Left ventricle myocardium superior (tissue), 1 donor: ENCODE results near the gene WNT7B. TPM values are rescaled to one million over a fixed set of nuclear protein-coding genes. Genes with fewer than 3 reads are reported as not detected.

Experiments
- ATAC-seq: fragments of 200-7000 bp; cut with Tn5 transposase; one replicate; pipeline ENCODE4 v1.9.1; 2020; ENCODE audit warnings: mild to moderate bottlenecking, moderate library complexity
- DNase-seq: peaks from one replicate; pipeline ENCODE4 v3.0.0-alpha.2; 2020
- intact Hi-C: fragments of 100-400 bp; cut with micrococcal nuclease; formaldehyde crosslinking; loops from one replicate; pipeline ENCODE4 v1.11.0; 2022
- long read RNA-seq: library from polyadenylated mRNA; unstranded; transcript quantifications from one replicate; pipeline ENCODE4 v2.0.0, GENCODE V29; 2021
- total RNA-seq: library from RNA; stranded (reverse); fragmentation: NEBNext Ultra II Directional; extraction: Animal tissue kit (Norgen Biotek cat#: 25700); gene quantifications from one replicate; pipeline ENCODE4 v1.2.1, GENCODE V29; 2021
- donor health status: DM: no; HTN: yes; CAD: no; lungs with severe emphysema.

WNT7B gene
- total RNA-seq: not detected
- long read RNA-seq: 0 reads

GRCh38 chr22:45977003-45977411 is at the start of gene WNT7B:
WNT7B (minus strand) TSS chr22:45977162; CDS start chr22:45976754, 408 bp downstream.
- DNase-seq (no peak), ATAC-seq (no peak)
- intact Hi-C loops: no loop called here

GRCh38 chr22:46025973-46026898 is 49.3 kb upstream of the WNT7B start:
- no peak for ATAC-seq
- intact Hi-C loops: no loop called here
- peak; percentile 19 for DNase-seq

GRCh38 chr22:46025225-46025972 is 48.4 kb upstream of the WNT7B start:
- DNase-seq (no peak), ATAC-seq (no peak)
- intact Hi-C loops: no loop called here

GRCh38 chr22:46024136-46024840 is 47.3 kb upstream of the WNT7B start:
- DNase-seq (peak; percentile 20), ATAC-seq (no peak)
- intact Hi-C loops: no loop called here

- DNase-seq: peak; percentile 15
- intact Hi-C loops: no loop called here
- ATAC-seq: no peak
Measured at GRCh38 chr22:46023558-46023981, 46.6 kb upstream of the WNT7B start.

DNA sequence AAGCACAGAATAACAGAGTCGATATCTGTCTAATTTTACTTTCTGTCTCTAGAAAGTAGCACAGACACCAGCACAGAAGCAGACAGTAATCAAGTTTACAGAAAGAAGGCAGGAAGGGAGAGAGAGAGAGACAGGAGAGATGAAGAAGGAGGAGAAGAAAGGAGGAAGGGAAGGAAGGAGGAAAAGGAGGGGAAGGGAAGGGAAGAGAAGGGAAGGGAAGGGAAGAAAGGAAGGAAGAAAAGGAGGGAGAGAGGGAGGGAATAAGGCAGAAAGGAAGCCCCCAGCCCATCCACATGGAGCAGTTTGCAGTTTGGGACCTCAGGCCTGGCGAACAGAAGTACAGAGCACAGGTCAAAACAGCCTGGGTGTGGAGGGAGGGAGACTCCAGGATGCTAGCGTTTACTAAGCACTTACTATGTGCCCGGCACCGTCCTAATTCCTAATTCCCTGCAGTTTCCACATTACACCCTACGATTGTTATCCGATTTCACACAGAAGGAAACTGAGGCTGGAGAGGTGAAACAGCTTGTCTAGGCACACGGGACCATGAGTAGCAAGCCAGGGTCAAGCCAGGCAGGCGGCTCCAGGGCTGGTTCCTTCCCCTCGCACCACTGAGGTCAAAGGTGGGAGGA is 46.0 kb upstream of the WNT7B start:
- DNase-seq (no peak), ATAC-seq (no peak)
- intact Hi-C loops: no loop called here

GRCh38 chr22:46021577-46021976 is 44.6 kb upstream of the WNT7B start:
- ATAC-seq: no peak
- no peak for DNase-seq
- intact Hi-C loops: no loop called here

GRCh38 chr22:46019351-46019750 is 42.4 kb upstream of the WNT7B start:
- intact Hi-C loops: no loop called here
- ATAC-seq: no peak
- no peak for DNase-seq

DNA sequence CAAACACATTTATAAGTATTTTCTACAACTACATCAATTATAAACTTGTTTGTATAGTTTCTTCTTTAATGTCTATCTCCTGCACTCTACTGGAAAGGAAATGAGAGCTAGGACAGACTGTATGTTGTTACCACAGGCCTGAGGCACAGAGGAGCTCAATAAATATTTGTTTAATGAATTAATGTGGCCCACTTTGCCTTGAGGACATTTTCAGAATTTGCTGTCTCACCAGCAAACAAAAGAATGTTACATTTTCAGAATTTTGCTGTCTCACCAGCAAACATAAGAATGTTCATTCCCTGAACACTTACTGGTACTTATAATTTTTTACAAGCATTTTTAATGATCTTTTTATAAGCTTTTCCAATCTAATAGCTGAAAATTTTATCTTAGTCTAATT is 41.9 kb upstream of the WNT7B start:
- ATAC-seq (no peak), DNase-seq (no peak)
- intact Hi-C loops: no loop called here

DNA sequence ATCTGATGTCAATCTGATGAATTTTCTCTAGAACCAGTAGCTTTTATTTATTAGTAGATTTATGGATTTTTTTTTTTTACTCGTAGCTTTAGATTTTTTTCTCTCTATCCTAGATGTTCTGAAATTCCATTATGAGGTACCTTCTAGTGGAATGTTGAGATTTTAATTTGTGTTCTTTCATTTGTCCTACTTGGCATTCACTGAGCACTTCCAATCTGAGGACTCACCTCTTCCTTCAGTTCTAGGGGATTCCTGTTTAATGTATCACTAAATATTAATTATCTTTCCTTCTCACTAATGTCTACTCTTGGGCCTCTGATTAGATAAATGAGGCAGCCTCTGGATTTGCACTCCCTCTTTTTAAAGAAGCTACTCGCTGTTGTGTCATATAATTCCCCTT is 40.2 kb upstream of the WNT7B start:
- DNase-seq: no peak
- ATAC-seq: no peak
- intact Hi-C loops: no loop called here

- ATAC-seq (peak; percentile 93), DNase-seq (peak; percentile 94)
- intact Hi-C loops: no loop called here
Measured at GRCh38 chr22:46013460-46014416, 36.8 kb upstream of the WNT7B start.

DNA sequence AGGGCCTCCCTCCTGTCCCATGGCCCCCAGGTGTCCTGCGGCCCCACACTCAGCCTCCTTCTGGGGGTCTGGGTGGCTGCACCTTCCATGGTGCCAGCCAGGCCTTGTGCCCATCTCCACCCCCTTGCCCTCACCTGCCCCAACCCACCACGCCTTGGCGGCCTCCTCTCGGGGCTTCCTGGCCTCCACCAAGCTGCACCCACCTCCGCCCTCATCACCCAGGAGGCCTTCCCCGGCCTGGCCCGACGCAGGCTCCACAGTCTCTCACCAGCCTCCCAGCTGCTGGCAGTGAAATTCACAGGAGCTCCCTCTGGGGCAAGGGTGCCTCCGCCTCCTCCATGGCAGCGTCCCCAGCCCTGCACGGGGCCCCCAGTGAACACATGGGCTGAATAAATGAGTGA is 35.9 kb upstream of the WNT7B start:
- ATAC-seq (no peak), DNase-seq (peak; percentile 41)
- intact Hi-C loops: no loop called here

DNA sequence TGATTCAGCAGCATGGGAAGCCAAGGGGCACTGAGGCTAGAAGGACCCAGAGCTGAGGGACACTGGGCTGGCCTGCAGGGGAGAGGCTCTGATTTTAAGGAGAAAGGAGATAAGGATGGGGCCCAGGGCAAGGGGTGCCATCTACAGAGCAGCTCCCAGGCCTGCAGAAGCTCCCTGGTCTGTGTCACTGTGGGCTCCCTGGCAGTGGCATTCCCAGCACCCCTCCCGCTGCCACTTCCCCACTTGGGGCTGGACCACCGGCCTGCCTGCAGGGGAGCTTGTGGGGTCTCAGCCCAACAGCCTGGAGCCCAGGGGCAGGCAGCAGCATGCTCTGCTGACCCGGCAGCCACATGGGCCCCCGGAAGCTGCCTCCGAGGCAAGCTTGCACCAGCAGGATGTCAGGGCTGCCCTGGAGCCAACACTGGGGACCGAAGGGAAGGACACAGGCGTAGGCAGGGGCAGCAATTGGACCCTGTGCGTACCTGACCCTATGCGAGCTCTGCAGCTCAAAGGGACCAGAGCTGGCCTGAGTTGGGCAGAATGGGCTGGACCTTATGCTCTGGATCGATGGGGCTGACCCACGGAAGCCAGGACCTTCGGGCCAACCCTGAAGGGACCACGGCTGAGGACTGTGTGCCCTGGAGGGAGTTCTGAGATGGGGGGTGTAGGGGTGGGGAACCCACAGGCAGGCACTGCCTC is 35.4 kb upstream of the WNT7B start:
- intact Hi-C loops: no loop called here
- peak; percentile 34 for DNase-seq
- no peak for ATAC-seq

DNA sequence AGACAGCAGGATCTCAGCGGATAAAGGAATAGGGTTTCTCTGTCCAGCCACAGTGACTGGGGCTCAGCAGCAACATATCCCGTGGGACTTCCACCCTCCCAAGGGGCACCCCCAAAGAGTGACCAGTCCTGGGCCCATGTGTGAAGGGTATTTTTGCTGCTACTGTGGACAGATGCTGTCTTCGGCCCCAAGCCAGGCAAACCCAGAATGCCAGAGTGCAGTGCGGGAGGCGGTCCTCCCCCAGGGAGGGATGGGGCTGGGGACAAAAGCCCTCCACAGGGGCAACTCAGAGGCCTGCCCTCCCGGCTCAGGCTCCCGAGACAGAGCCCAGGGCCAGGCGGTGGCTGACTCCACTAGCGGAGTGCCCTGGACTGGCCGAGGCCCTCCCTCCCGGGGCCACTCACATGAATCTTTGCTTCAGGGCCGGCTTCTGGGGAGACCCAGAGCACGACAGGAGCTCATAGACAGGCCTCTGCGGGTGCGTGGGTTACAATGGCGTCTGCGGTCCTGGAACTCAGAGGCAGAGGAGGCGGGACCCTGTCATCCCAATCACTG is 34.7 kb upstream of the WNT7B start:
- intact Hi-C loops: no loop called here
- DNase-seq (peak; percentile 33), ATAC-seq (no peak)

- DNase-seq (peak; percentile 42), ATAC-seq (no peak)
- intact Hi-C loops: no loop called here
Measured at GRCh38 chr22:46010951-46011626, 34.1 kb upstream of the WNT7B start.

GRCh38 chr22:46010207-46010867 is 33.4 kb upstream of the WNT7B start:
- DNase-seq (peak; percentile 23), ATAC-seq (no peak)
- intact Hi-C loops: no loop called here
